ENCODE data around the gene DUSP3. TPM values are rescaled to one million over a fixed set of nuclear protein-coding genes. Genes with fewer than 3 reads are reported as not detected.
"Not testable (repeated sequence)": the region's sequence is repeated elsewhere in the genome, so short reads cannot be mapped to it uniquely, and the experiment has no call there.

The DUSP3 gene
- polyA plus RNA-seq, 4 donors, result 31.1 to 88.6 (median 72.2) TPM

DNA sequence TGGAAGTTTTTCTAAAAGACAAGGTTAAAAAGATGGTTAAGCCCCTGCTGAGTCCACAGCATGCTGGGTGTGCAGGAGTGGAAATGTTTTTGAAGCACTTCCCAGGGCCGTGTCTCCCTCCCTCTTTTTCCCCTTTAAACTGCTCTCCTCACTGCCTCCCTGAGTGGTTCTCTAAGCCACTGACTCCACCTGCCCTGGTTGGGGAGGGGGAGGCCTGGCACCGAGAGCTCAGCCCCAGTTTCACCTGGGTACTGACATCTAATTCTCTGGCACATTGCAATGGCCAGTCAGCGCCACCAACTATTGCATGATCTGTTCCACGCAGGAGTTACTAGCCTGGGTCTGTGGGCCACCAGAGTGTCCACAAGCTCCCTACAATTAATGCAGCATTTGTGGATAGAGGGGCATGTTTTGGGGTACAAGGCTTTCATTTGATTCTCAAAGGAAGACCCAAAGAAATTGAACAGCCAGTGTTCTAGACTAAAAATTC lies 31.5 kb upstream of the DUSP3 start:
- DNase-seq (no peak), FAIRE-seq (no peak)
- H3K4me3 ChIP-seq (ENCODE audit: low read depth in 1 of 3, low read length in 3 of 3), result no peak overlapping the region
- no peaks in the 10 kb centered on the region for H3K9me3 ChIP-seq (ENCODE audit: control insufficient read depth in 2 of 2, insufficient read depth in 1 of 2, low read depth in 1 of 2, low read length in 1 of 2)
- no peak overlapping the region for H3K27ac ChIP-seq (ENCODE audit: low read depth in 1 of 3, low read length in 2 of 3)
- peaks cover 0 to 6% (median 0%) of the 10 kb centered on the region in 3 donors for H3K36me3 ChIP-seq (ENCODE audit: control insufficient read depth in 3 of 3, insufficient read depth in 2 of 3, low read depth in 1 of 3, low read length in 3 of 3)
- no peaks in the 10 kb centered on the region for H3K27me3 ChIP-seq (ENCODE audit: control insufficient read depth in 3 of 3, insufficient read depth in 3 of 3, low read length in 3 of 3)
- 80 to 89% (median 84%) methylated on average over 4 of the region's 4 CpGs for WGBS, 3 donors
- no peaks in the 10 kb centered on the region for H3K4me1 ChIP-seq (ENCODE audit: control insufficient read depth in 3 of 3, insufficient read depth in 2 of 3, low read depth in 1 of 3, low read length in 2 of 3)

DNA sequence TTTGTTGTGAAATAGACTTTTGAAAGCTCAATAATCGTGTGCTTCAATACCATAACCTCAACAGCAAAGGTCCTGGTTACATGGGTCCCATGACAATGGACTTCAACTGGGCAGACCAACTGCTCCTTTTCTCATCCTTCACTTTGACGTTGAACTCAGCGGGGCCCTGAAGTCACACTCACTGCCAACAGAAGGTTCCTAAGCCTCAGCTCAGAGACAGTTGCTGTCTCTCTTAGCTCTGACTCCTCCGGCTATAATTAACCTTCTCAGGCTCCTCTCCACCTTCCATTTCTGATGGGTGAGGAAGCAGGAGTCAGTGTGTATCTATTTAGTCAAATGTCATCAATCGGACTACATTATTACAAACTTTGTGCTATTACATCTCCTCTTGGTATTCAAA lies 30.3 kb upstream of the DUSP3 start:
- WGBS, 3 donors, result 90 to 94% (median 91%) methylated on average over 5 of the region's 5 CpGs
- no peak for FAIRE-seq
- no peaks in the 10 kb centered on the region for H3K9me3 ChIP-seq (ENCODE audit: control insufficient read depth in 2 of 2, insufficient read depth in 1 of 2, low read depth in 1 of 2, low read length in 1 of 2)
- H3K36me3 ChIP-seq (ENCODE audit: control insufficient read depth in 3 of 3, insufficient read depth in 2 of 3, low read depth in 1 of 3, low read length in 3 of 3), result peaks cover 0 to 6% (median 0%) of the 10 kb centered on the region in 3 donors
- no peak for DNase-seq
- H3K4me1 ChIP-seq (ENCODE audit: control insufficient read depth in 3 of 3, insufficient read depth in 2 of 3, low read depth in 1 of 3, low read length in 2 of 3), result no peaks in the 10 kb centered on the region
- no peak overlapping the region for H3K27ac ChIP-seq (ENCODE audit: low read depth in 1 of 3, low read length in 2 of 3)
- H3K27me3 ChIP-seq (ENCODE audit: control insufficient read depth in 3 of 3, insufficient read depth in 3 of 3, low read length in 3 of 3), result no peaks in the 10 kb centered on the region
- no peak overlapping the region for H3K4me3 ChIP-seq (ENCODE audit: low read depth in 1 of 3, low read length in 3 of 3)

DNA sequence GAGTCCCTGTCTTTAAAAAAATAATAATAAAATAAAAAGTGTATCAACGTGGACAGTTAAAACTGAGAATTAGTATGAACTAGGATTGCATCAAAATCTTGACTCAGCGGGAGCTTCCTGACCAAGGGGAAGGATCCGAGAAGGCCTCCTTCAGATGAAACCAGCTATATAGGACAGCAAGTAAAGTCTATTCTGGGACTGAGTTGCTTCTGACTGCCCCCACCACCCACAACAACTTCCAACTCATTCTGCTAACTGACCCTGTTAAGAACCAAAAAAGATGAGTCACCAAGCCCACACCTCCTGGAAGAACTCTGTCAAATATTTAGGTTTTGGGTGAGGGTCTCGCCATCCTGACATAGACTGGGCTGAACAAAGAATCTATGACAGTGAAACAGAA lies 29.3 kb upstream of the DUSP3 start:
- Histone ChIP-seq H3K4me1 (ENCODE audit: control insufficient read depth in 3 of 3, insufficient read depth in 2 of 3, low read depth in 1 of 3, low read length in 2 of 3) (no peaks in the 10 kb centered on the region), H3K27me3 (ENCODE audit: control insufficient read depth in 3 of 3, insufficient read depth in 3 of 3, low read length in 3 of 3) (no peaks in the 10 kb centered on the region), H3K36me3 (ENCODE audit: control insufficient read depth in 3 of 3, insufficient read depth in 2 of 3, low read depth in 1 of 3, low read length in 3 of 3) (peaks cover 0 to 2% (median 0%) of the 10 kb centered on the region in 3 donors), H3K27ac (ENCODE audit: low read depth in 1 of 3, low read length in 2 of 3) (no peak overlapping the region), H3K9me3 (ENCODE audit: control insufficient read depth in 2 of 2, insufficient read depth in 1 of 2, low read depth in 1 of 2, low read length in 1 of 2) (no peaks in the 10 kb centered on the region), H3K4me3 (ENCODE audit: low read depth in 1 of 3, low read length in 3 of 3) (no peak overlapping the region)
- FAIRE-seq (no peak), DNase-seq (no peak)
- WGBS, 3 donors, result 83 to 90% (median 89%) methylated on average over 4 of the region's 4 CpGs

DNA sequence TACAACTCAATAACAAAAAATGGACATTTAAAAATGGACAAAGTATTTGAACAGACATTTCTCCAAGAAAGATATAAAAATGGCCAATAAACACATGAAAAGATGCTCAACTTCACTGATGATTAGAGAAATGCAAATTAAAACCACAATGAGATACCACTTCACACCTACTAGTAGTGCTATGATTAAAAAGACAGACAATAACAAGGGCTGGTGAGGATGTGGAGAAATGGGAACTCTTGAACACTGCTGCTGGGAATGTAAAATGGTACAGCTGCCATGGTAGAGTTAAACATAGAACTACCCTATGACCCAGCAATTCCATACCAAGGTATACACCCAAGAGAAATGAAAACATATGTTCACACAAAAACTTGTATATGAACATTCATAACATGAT lies 26.3 kb upstream of the DUSP3 start:
- DNase-seq (no peak), FAIRE-seq (no peak)
- Histone ChIP-seq H3K9me3 (ENCODE audit: control insufficient read depth in 2 of 2, insufficient read depth in 1 of 2, low read depth in 1 of 2, low read length in 1 of 2) (no peaks in the 10 kb centered on the region), H3K27me3 (ENCODE audit: control insufficient read depth in 3 of 3, insufficient read depth in 3 of 3, low read length in 3 of 3) (no peaks in the 10 kb centered on the region), H3K4me3 (ENCODE audit: low read depth in 1 of 3, low read length in 3 of 3) (no peak overlapping the region), H3K27ac (ENCODE audit: low read depth in 1 of 3, low read length in 2 of 3) (no peak overlapping the region), H3K36me3 (ENCODE audit: control insufficient read depth in 3 of 3, insufficient read depth in 2 of 3, low read depth in 1 of 3, low read length in 3 of 3) (no peaks in the 10 kb centered on the region), H3K4me1 (ENCODE audit: control insufficient read depth in 3 of 3, insufficient read depth in 2 of 3, low read depth in 1 of 3, low read length in 2 of 3) (no peaks in the 10 kb centered on the region)

DNA sequence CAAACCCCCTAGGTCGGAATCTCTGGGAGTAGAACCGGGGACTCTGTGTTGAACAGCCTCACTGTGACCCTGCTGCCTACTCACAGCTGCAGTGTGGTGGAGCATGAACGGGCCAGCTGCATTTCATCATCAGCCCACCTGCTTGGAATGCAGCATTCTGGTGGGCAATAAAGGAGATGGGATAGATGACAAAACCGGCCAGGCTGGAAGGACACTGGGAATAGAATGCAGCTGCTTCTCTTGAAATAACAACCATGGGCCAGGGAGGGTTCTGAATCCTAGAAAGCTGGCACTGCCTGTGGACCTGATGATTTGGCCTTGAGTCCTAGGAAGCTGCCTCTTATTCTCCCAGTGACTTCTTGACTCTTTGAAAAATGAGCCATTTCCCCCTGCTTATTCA lies 25.0 kb upstream of the DUSP3 start:
- H3K36me3 ChIP-seq (ENCODE audit: control insufficient read depth in 3 of 3, insufficient read depth in 2 of 3, low read depth in 1 of 3, low read length in 3 of 3), result no peaks in the 10 kb centered on the region
- DNase-seq (no peak), FAIRE-seq (no peak)
- no peak overlapping the region for H3K4me3 ChIP-seq (ENCODE audit: low read depth in 1 of 3, low read length in 3 of 3)
- H3K4me1 ChIP-seq (ENCODE audit: control insufficient read depth in 3 of 3, insufficient read depth in 2 of 3, low read depth in 1 of 3, low read length in 2 of 3), result no peaks in the 10 kb centered on the region
- H3K27ac ChIP-seq (ENCODE audit: low read depth in 1 of 3, low read length in 2 of 3), result no peak overlapping the region
- no peaks in the 10 kb centered on the region for H3K27me3 ChIP-seq (ENCODE audit: control insufficient read depth in 3 of 3, insufficient read depth in 3 of 3, low read length in 3 of 3)
- 61 to 76% (median 70%) methylated on average over 4 of the region's 4 CpGs for WGBS, 3 donors
- H3K9me3 ChIP-seq (ENCODE audit: control insufficient read depth in 2 of 2, insufficient read depth in 1 of 2, low read depth in 1 of 2, low read length in 1 of 2), result no peaks in the 10 kb centered on the region

DNA sequence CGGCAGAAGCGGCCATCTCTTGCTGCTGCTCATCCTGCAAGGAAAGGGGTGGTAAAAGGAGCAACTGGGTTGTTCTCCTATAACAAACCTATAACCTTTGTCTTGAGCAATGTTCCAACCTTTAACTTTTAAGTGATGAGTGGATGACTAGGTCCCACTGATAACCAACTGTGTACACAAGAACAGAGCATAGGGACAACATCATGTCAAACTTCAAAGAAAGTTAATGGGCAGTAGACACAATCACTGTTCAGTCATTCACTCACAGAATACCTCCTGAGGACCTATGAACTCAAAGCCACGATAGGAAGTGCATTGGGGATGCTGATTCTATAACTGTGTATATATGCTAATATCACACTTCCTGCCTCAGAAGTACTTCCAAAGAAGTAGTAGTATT lies 23.1 kb upstream of the DUSP3 start:
- Histone ChIP-seq H3K27me3 (ENCODE audit: control insufficient read depth in 3 of 3, insufficient read depth in 3 of 3, low read length in 3 of 3) (no peaks in the 10 kb centered on the region), H3K36me3 (ENCODE audit: control insufficient read depth in 3 of 3, insufficient read depth in 2 of 3, low read depth in 1 of 3, low read length in 3 of 3) (no peaks in the 10 kb centered on the region), H3K4me1 (ENCODE audit: control insufficient read depth in 3 of 3, insufficient read depth in 2 of 3, low read depth in 1 of 3, low read length in 2 of 3) (no peaks in the 10 kb centered on the region), H3K9me3 (ENCODE audit: control insufficient read depth in 2 of 2, insufficient read depth in 1 of 2, low read depth in 1 of 2, low read length in 1 of 2) (no peaks in the 10 kb centered on the region), H3K4me3 (ENCODE audit: low read depth in 1 of 3, low read length in 3 of 3) (no peak overlapping the region), H3K27ac (ENCODE audit: low read depth in 1 of 3, low read length in 2 of 3) (no peak overlapping the region)
- FAIRE-seq (no peak), DNase-seq (no peak)
- WGBS, 3 donors, result 62 to 77% (median 72%) methylated on average over 3 of the region's 3 CpGs

DNA sequence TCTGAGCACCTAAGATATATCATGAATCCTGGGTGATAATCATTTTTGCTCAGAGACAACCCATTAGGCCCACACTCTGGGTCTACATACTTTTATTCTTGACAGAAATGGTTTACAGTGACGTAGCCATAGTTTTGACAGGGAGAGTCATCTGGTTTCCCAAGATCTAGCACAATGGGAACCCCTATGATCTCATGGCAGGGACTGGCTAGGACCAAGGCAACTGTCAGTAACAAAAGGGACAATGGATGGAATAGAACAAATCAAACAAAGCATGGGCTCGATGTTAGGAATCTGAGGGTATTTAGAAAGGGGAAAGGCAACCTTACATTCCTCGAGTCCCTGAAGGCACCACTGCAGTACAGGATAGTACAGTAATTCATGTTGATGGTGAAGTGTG lies 22.0 kb upstream of the DUSP3 start:
- no peak for FAIRE-seq
- H3K4me3 ChIP-seq (ENCODE audit: low read depth in 1 of 3, low read length in 3 of 3), result no peak overlapping the region
- no peak overlapping the region for H3K27ac ChIP-seq (ENCODE audit: low read depth in 1 of 3, low read length in 2 of 3)
- no peaks in the 10 kb centered on the region for H3K27me3 ChIP-seq (ENCODE audit: control insufficient read depth in 3 of 3, insufficient read depth in 3 of 3, low read length in 3 of 3)
- H3K9me3 ChIP-seq (ENCODE audit: control insufficient read depth in 2 of 2, insufficient read depth in 1 of 2, low read depth in 1 of 2, low read length in 1 of 2), result no peaks in the 10 kb centered on the region
- DNase-seq, result no peak
- H3K4me1 ChIP-seq (ENCODE audit: control insufficient read depth in 3 of 3, insufficient read depth in 2 of 3, low read depth in 1 of 3, low read length in 2 of 3), result no peaks in the 10 kb centered on the region
- H3K36me3 ChIP-seq (ENCODE audit: control insufficient read depth in 3 of 3, insufficient read depth in 2 of 3, low read depth in 1 of 3, low read length in 3 of 3), result no peaks in the 10 kb centered on the region
- WGBS, 3 donors, result 81 to 91% (median 89%) methylated on average over 3 of the region's 3 CpGs

DNA sequence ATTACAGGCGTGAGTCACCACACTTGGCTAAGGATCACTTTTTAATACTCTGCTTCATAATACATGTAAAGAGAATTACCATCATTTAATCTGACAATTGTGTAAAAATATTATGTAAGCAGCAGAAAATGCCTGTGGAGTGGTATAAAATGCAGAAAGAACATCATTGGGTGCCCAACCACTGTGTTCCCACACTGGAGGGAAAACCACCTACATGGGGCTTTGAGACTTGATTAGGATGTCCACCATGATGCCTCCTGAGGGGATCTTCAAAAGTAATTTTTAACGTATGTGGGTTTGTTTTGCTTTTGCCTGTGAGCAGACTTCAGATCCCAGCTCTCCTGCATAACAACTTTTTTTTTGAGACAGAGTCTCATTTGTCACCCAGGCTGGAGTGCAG lies 20.3 kb upstream of the DUSP3 start:
- no peak overlapping the region for H3K27ac ChIP-seq (ENCODE audit: low read depth in 1 of 3, low read length in 2 of 3)
- H3K4me3 ChIP-seq (ENCODE audit: low read depth in 1 of 3, low read length in 3 of 3), result no peak overlapping the region
- DNase-seq (no peak), FAIRE-seq (no peak)
- H3K9me3 ChIP-seq (ENCODE audit: control insufficient read depth in 2 of 2, insufficient read depth in 1 of 2, low read depth in 1 of 2, low read length in 1 of 2), result no peaks in the 10 kb centered on the region
- no peaks in the 10 kb centered on the region for H3K27me3 ChIP-seq (ENCODE audit: control insufficient read depth in 3 of 3, insufficient read depth in 3 of 3, low read length in 3 of 3)
- 74 to 84% (median 77%) methylated on average over 2 of the region's 2 CpGs for WGBS, 3 donors
- H3K36me3 ChIP-seq (ENCODE audit: control insufficient read depth in 3 of 3, insufficient read depth in 2 of 3, low read depth in 1 of 3, low read length in 3 of 3), result no peaks in the 10 kb centered on the region
- no peaks in the 10 kb centered on the region for H3K4me1 ChIP-seq (ENCODE audit: control insufficient read depth in 3 of 3, insufficient read depth in 2 of 3, low read depth in 1 of 3, low read length in 2 of 3)

DNA sequence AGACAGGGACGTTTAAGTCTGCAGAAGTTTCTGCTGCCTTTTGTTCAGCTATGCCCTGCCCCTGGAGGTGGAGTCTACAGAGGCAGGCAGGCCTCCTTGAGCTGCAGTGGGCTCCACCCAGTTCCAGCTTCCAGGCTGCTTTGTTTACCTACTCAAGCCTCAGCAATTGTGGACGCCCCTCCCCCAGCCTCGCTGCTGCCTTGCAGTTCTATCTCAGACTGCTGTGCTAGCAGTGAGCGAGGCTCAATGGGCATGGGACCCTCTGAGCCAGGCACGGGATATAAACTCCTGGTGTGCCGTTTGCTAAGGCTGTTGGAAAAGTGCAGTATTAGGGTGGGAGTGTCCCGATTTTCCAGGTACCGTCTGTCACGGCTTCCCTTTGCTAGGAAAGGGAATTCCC lies 19.2 kb upstream of the DUSP3 start:
- H3K27me3 ChIP-seq (ENCODE audit: control insufficient read depth in 3 of 3, insufficient read depth in 3 of 3, low read length in 3 of 3); DNase-seq; H3K4me3 ChIP-seq (ENCODE audit: low read depth in 1 of 3, low read length in 3 of 3); FAIRE-seq; H3K27ac ChIP-seq (ENCODE audit: low read depth in 1 of 3, low read length in 2 of 3); H3K4me1 ChIP-seq (ENCODE audit: control insufficient read depth in 3 of 3, insufficient read depth in 2 of 3, low read depth in 1 of 3, low read length in 2 of 3); H3K9me3 ChIP-seq (ENCODE audit: control insufficient read depth in 2 of 2, insufficient read depth in 1 of 2, low read depth in 1 of 2, low read length in 1 of 2); H3K36me3 ChIP-seq (ENCODE audit: control insufficient read depth in 3 of 3, insufficient read depth in 2 of 3, low read depth in 1 of 3, low read length in 3 of 3): not testable (repeated sequence)
- WGBS, 3 donors, result 65 to 77% (median 74%) methylated on average over 8 to 9 of the region's 9 CpGs
